ENCODE measurements around the gene ATP1A1.

DNA sequence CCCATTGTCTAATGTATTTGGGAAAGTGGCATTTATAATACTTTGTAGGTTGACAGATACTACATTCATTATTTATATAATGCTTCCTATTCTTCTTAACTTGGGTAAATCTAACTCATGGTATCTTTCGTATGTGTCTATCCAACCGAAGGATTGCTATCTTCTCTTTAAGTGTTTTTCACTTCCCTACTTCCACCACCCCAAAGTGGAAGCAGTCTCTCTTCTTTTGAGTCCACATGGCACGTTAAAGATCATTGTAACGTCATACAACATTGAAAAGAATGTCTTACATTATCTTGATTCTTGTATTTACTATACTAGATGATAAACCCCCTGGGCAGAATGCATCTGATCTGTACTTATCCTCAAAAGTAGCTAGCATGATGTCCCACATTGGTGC lies 21.2 kb downstream of the ATP1A1 start:
- TF ChIP-seq, protein P1, sequence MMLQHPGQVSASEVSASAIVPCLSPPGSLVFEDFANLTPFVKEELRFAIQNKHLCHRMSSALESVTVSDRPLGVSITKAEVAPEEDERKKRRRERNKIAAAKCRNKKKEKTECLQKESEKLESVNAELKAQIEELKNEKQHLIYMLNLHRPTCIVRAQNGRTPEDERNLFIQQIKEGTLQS (CRISPR knock-in tag; conservative IDR thresholded peaks at IDR 0.05), result no peak
- no peak for TF ChIP-seq ATF1 (CRISPR knock-in tag; IDR thresholded peaks at IDR 0.05)
- TF ChIP-seq, protein P2, sequence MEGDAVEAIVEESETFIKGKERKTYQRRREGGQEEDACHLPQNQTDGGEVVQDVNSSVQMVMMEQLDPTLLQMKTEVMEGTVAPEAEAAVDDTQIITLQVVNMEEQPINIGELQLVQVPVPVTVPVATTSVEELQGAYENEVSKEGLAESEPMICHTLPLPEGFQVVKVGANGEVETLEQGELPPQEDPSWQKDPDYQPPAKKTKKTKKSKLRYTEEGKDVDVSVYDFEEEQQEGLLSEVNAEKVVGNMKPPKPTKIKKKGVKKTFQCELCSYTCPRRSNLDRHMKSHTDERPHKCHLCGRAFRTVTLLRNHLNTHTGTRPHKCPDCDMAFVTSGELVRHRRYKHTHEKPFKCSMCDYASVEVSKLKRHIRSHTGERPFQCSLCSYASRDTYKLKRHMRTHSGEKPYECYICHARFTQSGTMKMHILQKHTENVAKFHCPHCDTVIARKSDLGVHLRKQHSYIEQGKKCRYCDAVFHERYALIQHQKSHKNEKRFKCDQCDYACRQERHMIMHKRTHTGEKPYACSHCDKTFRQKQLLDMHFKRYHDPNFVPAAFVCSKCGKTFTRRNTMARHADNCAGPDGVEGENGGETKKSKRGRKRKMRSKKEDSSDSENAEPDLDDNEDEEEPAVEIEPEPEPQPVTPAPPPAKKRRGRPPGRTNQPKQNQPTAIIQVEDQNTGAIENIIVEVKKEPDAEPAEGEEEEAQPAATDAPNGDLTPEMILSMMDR (IDR thresholded peaks at IDR 0.05), result no peak
- TF ChIP-seq, protein P3, sequence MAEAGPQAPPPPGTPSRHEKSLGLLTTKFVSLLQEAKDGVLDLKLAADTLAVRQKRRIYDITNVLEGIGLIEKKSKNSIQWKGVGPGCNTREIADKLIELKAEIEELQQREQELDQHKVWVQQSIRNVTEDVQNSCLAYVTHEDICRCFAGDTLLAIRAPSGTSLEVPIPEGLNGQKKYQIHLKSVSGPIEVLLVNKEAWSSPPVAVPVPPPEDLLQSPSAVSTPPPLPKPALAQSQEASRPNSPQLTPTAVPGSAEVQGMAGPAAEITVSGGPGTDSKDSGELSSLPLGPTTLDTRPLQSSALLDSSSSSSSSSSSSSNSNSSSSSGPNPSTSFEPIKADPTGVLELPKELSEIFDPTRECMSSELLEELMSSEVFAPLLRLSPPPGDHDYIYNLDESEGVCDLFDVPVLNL (CRISPR knock-in tag; IDR thresholded peaks at IDR 0.05; ENCODE audit: borderline replicate concordance, low read depth), result no peak
- TF ChIP-seq ESRRA (CRISPR knock-in tag; IDR thresholded peaks at IDR 0.05; ENCODE audit: borderline replicate concordance), result no peak
- TF ChIP-seq TEAD4 (CRISPR knock-in tag; IDR thresholded peaks at IDR 0.05), result no peak
- TF ChIP-seq PRRX2 (CRISPR knock-in tag; IDR thresholded peaks at IDR 0.05), result no peak
- TF ChIP-seq, protein P4, sequence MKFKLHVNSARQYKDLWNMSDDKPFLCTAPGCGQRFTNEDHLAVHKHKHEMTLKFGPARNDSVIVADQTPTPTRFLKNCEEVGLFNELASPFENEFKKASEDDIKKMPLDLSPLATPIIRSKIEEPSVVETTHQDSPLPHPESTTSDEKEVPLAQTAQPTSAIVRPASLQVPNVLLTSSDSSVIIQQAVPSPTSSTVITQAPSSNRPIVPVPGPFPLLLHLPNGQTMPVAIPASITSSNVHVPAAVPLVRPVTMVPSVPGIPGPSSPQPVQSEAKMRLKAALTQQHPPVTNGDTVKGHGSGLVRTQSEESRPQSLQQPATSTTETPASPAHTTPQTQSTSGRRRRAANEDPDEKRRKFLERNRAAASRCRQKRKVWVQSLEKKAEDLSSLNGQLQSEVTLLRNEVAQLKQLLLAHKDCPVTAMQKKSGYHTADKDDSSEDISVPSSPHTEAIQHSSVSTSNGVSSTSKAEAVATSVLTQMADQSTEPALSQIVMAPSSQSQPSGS (CRISPR knock-in tag; IDR thresholded peaks at IDR 0.05; ENCODE audit: borderline replicate concordance, low read depth), result no peak
- TF ChIP-seq, protein P5, sequence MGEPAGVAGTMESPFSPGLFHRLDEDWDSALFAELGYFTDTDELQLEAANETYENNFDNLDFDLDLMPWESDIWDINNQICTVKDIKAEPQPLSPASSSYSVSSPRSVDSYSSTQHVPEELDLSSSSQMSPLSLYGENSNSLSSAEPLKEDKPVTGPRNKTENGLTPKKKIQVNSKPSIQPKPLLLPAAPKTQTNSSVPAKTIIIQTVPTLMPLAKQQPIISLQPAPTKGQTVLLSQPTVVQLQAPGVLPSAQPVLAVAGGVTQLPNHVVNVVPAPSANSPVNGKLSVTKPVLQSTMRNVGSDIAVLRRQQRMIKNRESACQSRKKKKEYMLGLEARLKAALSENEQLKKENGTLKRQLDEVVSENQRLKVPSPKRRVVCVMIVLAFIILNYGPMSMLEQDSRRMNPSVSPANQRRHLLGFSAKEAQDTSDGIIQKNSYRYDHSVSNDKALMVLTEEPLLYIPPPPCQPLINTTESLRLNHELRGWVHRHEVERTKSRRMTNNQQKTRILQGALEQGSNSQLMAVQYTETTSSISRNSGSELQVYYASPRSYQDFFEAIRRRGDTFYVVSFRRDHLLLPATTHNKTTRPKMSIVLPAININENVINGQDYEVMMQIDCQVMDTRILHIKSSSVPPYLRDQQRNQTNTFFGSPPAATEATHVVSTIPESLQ (CRISPR knock-in tag; IDR thresholded peaks at IDR 0.05), result no peak
